Measurements from ENCODE around the gene CDK6.

CDK6 gene

DNA sequence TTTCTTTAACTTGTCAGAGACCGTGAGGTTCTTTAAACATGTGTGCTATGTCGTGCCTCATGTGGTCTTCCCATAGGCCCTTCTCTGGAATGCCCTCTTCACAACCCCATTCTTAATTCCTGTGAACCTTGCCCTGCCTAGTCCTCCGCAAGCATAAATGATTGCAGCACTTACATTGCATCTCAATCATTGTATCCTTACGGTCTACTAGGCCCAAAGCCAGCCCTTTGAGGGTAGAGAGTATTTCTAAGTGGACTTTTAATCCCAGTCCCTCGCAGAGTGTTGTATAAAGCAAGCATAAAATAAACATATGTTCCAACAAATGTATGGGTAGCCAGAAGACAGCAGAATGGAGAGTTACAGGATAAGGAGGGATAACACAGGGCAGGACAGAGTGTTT, 154.0 kb downstream of the CDK6 start:
- H4K20me1 ChIP-seq (ENCODE audit: insufficient read depth, low read length) = no peaks in the 10 kb centered on the region
- no peak overlapping the region for H3K9ac ChIP-seq (ENCODE audit: low read length)
- TF ChIP-seq EZH2phosphoT487 (IDR thresholded peaks at IDR 0.05; ENCODE audit: low read depth) = no peak
- TF ChIP-seq, protein P1, sequence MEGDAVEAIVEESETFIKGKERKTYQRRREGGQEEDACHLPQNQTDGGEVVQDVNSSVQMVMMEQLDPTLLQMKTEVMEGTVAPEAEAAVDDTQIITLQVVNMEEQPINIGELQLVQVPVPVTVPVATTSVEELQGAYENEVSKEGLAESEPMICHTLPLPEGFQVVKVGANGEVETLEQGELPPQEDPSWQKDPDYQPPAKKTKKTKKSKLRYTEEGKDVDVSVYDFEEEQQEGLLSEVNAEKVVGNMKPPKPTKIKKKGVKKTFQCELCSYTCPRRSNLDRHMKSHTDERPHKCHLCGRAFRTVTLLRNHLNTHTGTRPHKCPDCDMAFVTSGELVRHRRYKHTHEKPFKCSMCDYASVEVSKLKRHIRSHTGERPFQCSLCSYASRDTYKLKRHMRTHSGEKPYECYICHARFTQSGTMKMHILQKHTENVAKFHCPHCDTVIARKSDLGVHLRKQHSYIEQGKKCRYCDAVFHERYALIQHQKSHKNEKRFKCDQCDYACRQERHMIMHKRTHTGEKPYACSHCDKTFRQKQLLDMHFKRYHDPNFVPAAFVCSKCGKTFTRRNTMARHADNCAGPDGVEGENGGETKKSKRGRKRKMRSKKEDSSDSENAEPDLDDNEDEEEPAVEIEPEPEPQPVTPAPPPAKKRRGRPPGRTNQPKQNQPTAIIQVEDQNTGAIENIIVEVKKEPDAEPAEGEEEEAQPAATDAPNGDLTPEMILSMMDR (IDR thresholded peaks at IDR 0.05; ENCODE audit: low read depth, low read length) = no peak
- H3K27me3 ChIP-seq (ENCODE audit: low read depth, low read length) = no peaks in the 10 kb centered on the region
- no peak overlapping the region for H3K4me2 ChIP-seq (ENCODE audit: low read length)
- H3K4me3 ChIP-seq (ENCODE audit: low read length) = no peak overlapping the region
- H3K27ac ChIP-seq (ENCODE audit: low read length) = no peak overlapping the region
- no peaks in the 10 kb centered on the region for H3K9me3 ChIP-seq (ENCODE audit: insufficient read depth, low read length)
- no peaks in the 10 kb centered on the region for H3K36me3 ChIP-seq (replicated peaks; ENCODE audit: low read depth, low read length)
- H3K79me2 ChIP-seq (ENCODE audit: low read length) = no peaks in the 10 kb centered on the region
- no peak overlapping the region for H2AFZ ChIP-seq (ENCODE audit: low read depth, low read length)
- no peaks in the 10 kb centered on the region for H3K4me1 ChIP-seq (ENCODE audit: low read length)

DNA sequence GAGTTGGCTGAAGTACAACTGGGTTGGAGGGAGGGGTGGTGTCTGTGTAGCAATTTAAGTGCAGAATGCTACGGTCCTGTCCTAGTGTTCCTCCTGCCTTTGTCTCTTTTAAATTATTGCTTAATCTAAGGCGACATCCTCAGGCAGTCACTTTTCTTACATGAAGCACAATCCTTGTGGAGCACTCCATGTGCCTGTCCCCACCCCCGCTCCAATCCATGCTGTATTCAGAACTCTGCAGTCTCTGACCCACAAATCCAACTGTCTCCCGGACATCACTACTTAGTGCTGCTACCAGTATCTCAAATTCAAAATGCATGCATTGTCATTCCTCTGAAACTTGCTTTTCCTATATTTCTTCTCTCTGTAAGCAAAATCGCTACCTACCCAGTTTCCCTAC, 154.7 kb downstream of the CDK6 start:
- no peaks in the 10 kb centered on the region for H3K36me3 ChIP-seq (replicated peaks; ENCODE audit: low read depth, low read length)
- H3K4me1 ChIP-seq (ENCODE audit: low read length) = no peaks in the 10 kb centered on the region
- no peak overlapping the region for H3K9ac ChIP-seq (ENCODE audit: low read length)
- no peaks in the 10 kb centered on the region for H3K79me2 ChIP-seq (ENCODE audit: low read length)
- no peaks in the 10 kb centered on the region for H3K9me3 ChIP-seq (ENCODE audit: insufficient read depth, low read length)
- TF ChIP-seq EZH2phosphoT487 (IDR thresholded peaks at IDR 0.05; ENCODE audit: low read depth) = no peak
- TF ChIP-seq, protein P1 (IDR thresholded peaks at IDR 0.05; ENCODE audit: low read depth, low read length) = no peak
- no peak overlapping the region for H3K4me3 ChIP-seq (ENCODE audit: low read length)
- no peak overlapping the region for H3K27ac ChIP-seq (ENCODE audit: low read length)
- H3K4me2 ChIP-seq (ENCODE audit: low read length) = no peak overlapping the region
- no peaks in the 10 kb centered on the region for H4K20me1 ChIP-seq (ENCODE audit: insufficient read depth, low read length)
- H3K27me3 ChIP-seq (ENCODE audit: low read depth, low read length) = no peaks in the 10 kb centered on the region
- H2AFZ ChIP-seq (ENCODE audit: low read depth, low read length) = no peak overlapping the region

DNA sequence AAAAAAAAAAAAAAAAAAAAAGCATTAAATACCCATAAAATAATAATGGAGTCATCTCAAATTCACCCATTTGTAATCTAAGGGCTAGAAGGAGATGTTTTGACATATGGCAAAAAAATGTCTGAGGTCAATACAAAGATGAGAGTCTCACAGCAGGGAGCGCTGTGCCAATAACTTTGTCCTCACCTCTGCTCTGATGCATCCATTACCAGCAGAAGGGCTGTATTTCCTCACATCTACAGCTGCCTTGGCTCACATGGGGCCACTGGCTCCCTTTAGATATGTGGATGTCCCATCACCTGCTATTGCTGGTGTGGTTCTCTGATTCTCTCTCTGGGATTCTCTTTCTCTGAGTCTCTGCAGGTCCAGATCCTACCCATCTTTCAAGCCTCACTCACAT, 155.9 kb downstream of the CDK6 start:
- Histone ChIP-seq H3K4me2 (ENCODE audit: low read length) (no peak overlapping the region), H3K9me3 (ENCODE audit: insufficient read depth, low read length) (no peaks in the 10 kb centered on the region), H3K4me3 (ENCODE audit: low read length) (no peak overlapping the region), H3K9ac (ENCODE audit: low read length) (no peak overlapping the region), H3K4me1 (ENCODE audit: low read length) (no peaks in the 10 kb centered on the region), H3K27me3 (ENCODE audit: low read depth, low read length) (no peaks in the 10 kb centered on the region), H3K36me3 (replicated peaks; ENCODE audit: low read depth, low read length) (no peaks in the 10 kb centered on the region), H2AFZ (ENCODE audit: low read depth, low read length) (no peak overlapping the region), H3K79me2 (ENCODE audit: low read length) (no peaks in the 10 kb centered on the region), H4K20me1 (ENCODE audit: insufficient read depth, low read length) (no peaks in the 10 kb centered on the region), H3K27ac (ENCODE audit: low read length) (no peak overlapping the region)
- TF ChIP-seq EZH2phosphoT487 (IDR thresholded peaks at IDR 0.05; ENCODE audit: low read depth) = no peak
- TF ChIP-seq, protein P1 (IDR thresholded peaks at IDR 0.05; ENCODE audit: low read depth, low read length) = no peak

DNA sequence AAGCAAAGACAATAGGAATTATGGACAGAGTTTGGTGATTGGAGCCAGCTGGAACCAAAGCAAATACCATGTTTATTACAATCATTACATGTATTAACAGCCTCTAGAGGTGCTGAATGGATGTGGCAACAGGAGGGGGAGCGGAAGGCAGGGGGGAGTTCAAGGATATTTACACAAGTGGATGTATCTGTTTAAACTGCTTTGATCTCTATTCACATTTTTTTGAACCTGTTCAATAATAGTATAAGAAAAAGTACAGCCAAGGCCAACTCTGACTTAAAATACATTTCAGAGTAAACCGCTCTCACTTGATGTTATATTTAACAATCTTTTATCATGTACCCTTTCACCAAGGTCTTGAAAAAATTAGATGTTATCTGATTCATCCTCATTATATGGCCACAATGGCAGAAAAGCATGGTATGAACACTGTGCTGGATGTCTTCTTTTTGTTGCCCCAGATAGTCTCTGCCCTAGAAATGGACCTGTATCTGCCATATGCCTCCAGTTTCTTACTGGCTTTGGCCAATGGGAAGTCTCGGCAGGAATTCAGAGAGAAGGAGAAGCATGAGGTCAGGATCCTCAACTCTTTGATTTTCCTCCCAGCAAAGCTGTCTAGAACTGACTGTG, 158.0 kb downstream of the CDK6 start:
- no peaks in the 10 kb centered on the region for H3K4me1 ChIP-seq (ENCODE audit: low read length)
- H2AFZ ChIP-seq (ENCODE audit: low read depth, low read length) = no peak overlapping the region
- no peak overlapping the region for H3K4me3 ChIP-seq (ENCODE audit: low read length)
- H3K9me3 ChIP-seq (ENCODE audit: insufficient read depth, low read length) = no peaks in the 10 kb centered on the region
- no peak overlapping the region for H3K9ac ChIP-seq (ENCODE audit: low read length)
- no peaks in the 10 kb centered on the region for H3K79me2 ChIP-seq (ENCODE audit: low read length)
- no peak for TF ChIP-seq EZH2phosphoT487 (IDR thresholded peaks at IDR 0.05; ENCODE audit: low read depth)
- TF ChIP-seq, protein P1 (IDR thresholded peaks at IDR 0.05; ENCODE audit: low read depth, low read length) = no peak
- H3K27me3 ChIP-seq (ENCODE audit: low read depth, low read length) = no peaks in the 10 kb centered on the region
- H3K36me3 ChIP-seq (replicated peaks; ENCODE audit: low read depth, low read length) = no peaks in the 10 kb centered on the region
- no peak overlapping the region for H3K27ac ChIP-seq (ENCODE audit: low read length)
- H4K20me1 ChIP-seq (ENCODE audit: insufficient read depth, low read length) = no peaks in the 10 kb centered on the region
- H3K4me2 ChIP-seq (ENCODE audit: low read length) = no peak overlapping the region

Measured in OCI-LY3 (cell line).